ENCODE results near the gene TMEM8B. TPM values are rescaled to one million over a fixed set of nuclear protein-coding genes. Genes with fewer than 3 reads are reported as not detected.

TMEM8B gene
- total and polyA plus RNA-seq, 10 of the 15 experiments (the other 5 are each of a cell fraction or from before 2014, with no cell fraction given): 0.19 to 7.6 (median 2.5) TPM

- TF ChIP-seq ZNF687 (IDR thresholded peaks at IDR 0.05): no peak
- 0 out of 2 replicates have a peak, but pooled peaks have one; percentile 20 for TF ChIP-seq DPF2 (IDR thresholded peaks at IDR 0.05)
- no peak for TF ChIP-seq IRF3 (IDR thresholded peaks at IDR 0.05)
- no peak for TF ChIP-seq CTCF (IDR thresholded peaks at IDR 0.05 in 2 of 3, conservative IDR thresholded peaks at IDR 0.05 in 1 of 3; ENCODE audit: control insufficient read depth in 2 of 3, extremely low read depth in 1 of 3, insufficient read depth in 1 of 3, low read depth in 3 of 3, low read length in 3 of 3)
- TF ChIP-seq HDAC6 (IDR thresholded peaks at IDR 0.05; ENCODE audit: unreplicated experiment): no peak
- peak; percentile 72 for TF ChIP-seq EED (IDR thresholded peaks at IDR 0.05; ENCODE audit: low read depth)
- no peak for TF ChIP-seq TCF3 (IDR thresholded peaks at IDR 0.05; ENCODE audit: borderline replicate concordance, insufficient read depth, low read depth, low read length)
- no peak for TF ChIP-seq ZNF622 (IDR thresholded peaks at IDR 0.05)
- TF ChIP-seq SMAD5 (IDR thresholded peaks at IDR 0.05; ENCODE audit: low read depth): no peak
- TF ChIP-seq HDAC2 (IDR thresholded peaks at IDR 0.05): no peak
- peak; percentile 75 for TF ChIP-seq IKZF1 (conservative IDR thresholded peaks at IDR 0.05)
- no peak for TF ChIP-seq ZBTB40 (IDR thresholded peaks at IDR 0.05; ENCODE audit: borderline replicate concordance)
- TF ChIP-seq POU2F2 (IDR thresholded peaks at IDR 0.05; ENCODE audit: borderline replicate concordance, low read depth, low read length): no peak
- 0 out of 2 replicates have a peak, but pooled peaks have one; percentile 8 for TF ChIP-seq MTA2 (IDR thresholded peaks at IDR 0.05; ENCODE audit: low read depth)
- no peak for TF ChIP-seq ZZZ3 (IDR thresholded peaks at IDR 0.05; ENCODE audit: control insufficient read depth, insufficient read length, low read depth)
- no peak for TF ChIP-seq NFYB (IDR thresholded peaks at IDR 0.05; ENCODE audit: insufficient read depth, low read depth, low read length)
- TF ChIP-seq BCL3 (IDR thresholded peaks at IDR 0.05; ENCODE audit: borderline replicate concordance, insufficient read depth, low read depth, low read length, poor library complexity, severe bottlenecking): no peak
These were observed 15.7 kb downstream of the TMEM8B start (continued) for GRCh38 chr9:35844628-35845270.

Measured in GM12878 (cell line).